DMS53 treated with DMSO at 0.1 percent for 48 hours (cell line): ENCODE data around the gene L3MBTL1.

Experiments
- DNase-seq: peaks from one replicate; lab custom pipeline; 2025; ENCODE audit not compliant: unreplicated experiment; lab: John Stamatoyannopoulos, UW

Gene L3MBTL1

GRCh38 chr20:43558412-43559146 is 51.1 kb downstream of the L3MBTL1 start, which contains the start of gene SGK2:
TSS of gene SGK2 (plus strand) at chr20:43559027. CDS start at chr20:43566496, 7,469 bp downstream.
- DNase-seq: peak; percentile 95

GRCh38 chr20:43559147-43559987 is 51.9 kb downstream of the L3MBTL1 start:
- no peak for DNase-seq

- no peak for DNase-seq
Measured at GRCh38 chr20:43560974-43561373, 53.5 kb downstream of the L3MBTL1 start.

GRCh38 chr20:43563429-43563828 is 55.9 kb downstream of the L3MBTL1 start:
- DNase-seq: no peak

GRCh38 chr20:43563991-43564390 is 56.5 kb downstream of the L3MBTL1 start:
- DNase-seq: no peak

- no peak for DNase-seq
Measured at GRCh38 chr20:43564455-43564854, 57.0 kb downstream of the L3MBTL1 start.

GRCh38 chr20:43564993-43565757 is 57.7 kb downstream of the L3MBTL1 start:
- no peak for DNase-seq

- no peak for DNase-seq
Measured at GRCh38 chr20:43565758-43566104, 58.2 kb downstream of the L3MBTL1 start.

GRCh38 chr20:43567477-43567876 is 60.0 kb downstream of the L3MBTL1 start:
- DNase-seq: no peak

- no peak for DNase-seq
Measured at GRCh38 chr20:43568706-43569105, 61.2 kb downstream of the L3MBTL1 start.

- no peak for DNase-seq
Measured at GRCh38 chr20:43569282-43569681, 61.8 kb downstream of the L3MBTL1 start.

GRCh38 chr20:43570496-43570895 is 63.0 kb downstream of the L3MBTL1 start:
- no peak for DNase-seq

GRCh38 chr20:43571310-43571709 is 63.8 kb downstream of the L3MBTL1 start:
- DNase-seq: no peak

GRCh38 chr20:43571771-43572170 is 64.3 kb downstream of the L3MBTL1 start:
- no peak for DNase-seq

GRCh38 chr20:43572891-43573290 is 65.4 kb downstream of the L3MBTL1 start:
- no peak for DNase-seq

GRCh38 chr20:43576108-43576507 is 68.6 kb downstream of the L3MBTL1 start:
- no peak for DNase-seq

GRCh38 chr20:43579861-43580793 is 72.6 kb downstream of the L3MBTL1 start:
- DNase-seq: no peak

GRCh38 chr20:43583133-43583864 is 75.8 kb downstream of the L3MBTL1 start:
- DNase-seq: no peak

- DNase-seq: no peak
Measured at GRCh38 chr20:43583982-43584432, 76.5 kb downstream of the L3MBTL1 start.
